DND-41 (cell line): Measurements from ENCODE around the gene MIS18BP1.
A peak's percentile ranks its signal among the peaks of the same experiment; 100 is the strongest.
"Not testable (repeated sequence)": the region's sequence is repeated elsewhere in the genome, so short reads cannot be mapped to it uniquely, and the experiment has no call there.

Source experiments
- ATAC-seq: fragments of 200-7000 bp; cut with Tn5 transposase; 3 replicates; pipeline ENCODE4 v1.9.1; 2021; ENCODE audit warnings: low read depth; ENCODE audit not compliant: insufficient read depth
- DNase-seq: peaks from one replicate; pipeline ENCODE4 v3.0.0-alpha.2; 2020
- H2AFZ ChIP-seq: 2 replicates; pipeline ENCODE4 v1.6.0; 2012; ENCODE audit warnings: low read depth, low read length
- H3K27ac ChIP-seq: 2 replicates; pipeline ENCODE4 v1.5.1; 2012; ENCODE audit warnings: low read length, inconsistent platforms
- H3K27me3 ChIP-seq: fragments of 200-600 bp; sonication (generic); 2 replicates; pipeline ENCODE4 v1.6.0; 2012; ENCODE audit warnings: low read length, mild to moderate bottlenecking, inconsistent platforms; ENCODE audit not compliant: insufficient read depth, poor library complexity
- H3K36me3 ChIP-seq: 2 replicates; pipeline ENCODE4 v1.5.1; 2012; ENCODE audit warnings: low read length, inconsistent platforms; ENCODE audit not compliant: insufficient read depth
- H3K4me1 ChIP-seq: 2 replicates; pipeline ENCODE4 v1.5.1; 2012; ENCODE audit warnings: mild to moderate bottlenecking, low read length; ENCODE audit not compliant: insufficient read depth
- H3K4me2 ChIP-seq: 2 replicates; pipeline ENCODE4 v1.6.0; 2012; ENCODE audit warnings: mild to moderate bottlenecking, moderate library complexity, low read length, inconsistent platforms; ENCODE audit not compliant: insufficient read depth
- H3K4me3 ChIP-seq, 2 experiments: fragments of 200-600 bp in 1 of 2; shearing (Covaris generic) in 1 of 2; 2 replicates each; pipeline ENCODE4 v1.5.1; 2012 to 2016; ENCODE audit warnings: inconsistent platforms in 2 of 2, low read length in 2 of 2, mild to moderate bottlenecking in 2 of 2, low read depth in 1 of 2, moderate library complexity in 1 of 2
- H3K79me2 ChIP-seq: 2 replicates; pipeline ENCODE4 v1.6.0; 2012; ENCODE audit warnings: low read length, inconsistent platforms; ENCODE audit not compliant: insufficient read depth
- H3K9ac ChIP-seq: 2 replicates; pipeline ENCODE4 v1.6.0; 2012; ENCODE audit warnings: low read depth, mild to moderate bottlenecking, inconsistent platforms, low read length, moderate library complexity
- H3K9me3 ChIP-seq: 2 replicates; pipeline ENCODE4 v1.5.1; 2012; ENCODE audit warnings: low read length, moderate library complexity, mild to moderate bottlenecking, inconsistent platforms; ENCODE audit not compliant: insufficient read depth, severe bottlenecking
- H4K20me1 ChIP-seq: 2 replicates; pipeline ENCODE4 v1.6.0; 2012; ENCODE audit warnings: low read length; ENCODE audit not compliant: insufficient read depth
- EZH2 ChIP-seq: IDR thresholded peaks from 3 replicates; pipeline ENCODE4 v1.6.1; 2012; ENCODE audit warnings: borderline replicate concordance, low read depth, mild to moderate bottlenecking, moderate library complexity, low read length, inconsistent platforms; ENCODE audit not compliant: severe bottlenecking
- TF ChIP-seq, protein P1 (sequence below): IDR thresholded peaks from 2 replicates; pipeline ENCODE4 v1.5.1; 2012; ENCODE audit warnings: borderline replicate concordance, low read length, moderate library complexity, mild to moderate bottlenecking; ENCODE audit not compliant: poor library complexity, severe bottlenecking; ENCODE audit errors: extremely low read depth

The MIS18BP1 gene

DNA sequence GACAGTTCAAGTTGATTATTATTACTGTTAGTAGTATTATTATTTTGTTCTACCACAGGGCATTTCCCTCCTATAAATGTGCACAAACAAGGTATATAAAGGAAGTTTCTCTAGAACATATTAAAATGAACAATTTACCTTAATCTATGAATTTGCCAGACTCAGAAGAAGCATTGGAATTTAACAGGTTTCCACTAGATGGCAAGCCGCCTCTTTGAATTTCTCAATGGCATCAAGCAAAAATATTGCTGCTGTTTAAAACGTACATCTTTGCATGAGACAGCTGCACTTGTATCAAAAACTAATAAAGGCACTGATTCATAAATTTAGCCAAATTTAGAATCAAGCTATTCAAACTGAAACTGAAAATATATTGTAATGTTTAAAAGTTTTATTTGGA lies 34.6 kb upstream of the MIS18BP1 start:
- Histone ChIP-seq H3K9me3 (peaks cover 4% of the 10 kb centered on the region), H4K20me1 (no peaks in the 10 kb centered on the region), H3K4me1 (no peaks in the 10 kb centered on the region), H3K27ac (no peak overlapping the region), H3K9ac (no peak overlapping the region), H3K4me3 (no peak overlapping the region), H3K79me2 (no peaks in the 10 kb centered on the region), H3K27me3 (no peaks in the 10 kb centered on the region), H3K4me2 (no peak overlapping the region), H3K36me3 (no peaks in the 10 kb centered on the region), H2AFZ (no peak overlapping the region)
- DNase-seq (no peak), ATAC-seq (no peak)
- TF ChIP-seq, protein P1, sequence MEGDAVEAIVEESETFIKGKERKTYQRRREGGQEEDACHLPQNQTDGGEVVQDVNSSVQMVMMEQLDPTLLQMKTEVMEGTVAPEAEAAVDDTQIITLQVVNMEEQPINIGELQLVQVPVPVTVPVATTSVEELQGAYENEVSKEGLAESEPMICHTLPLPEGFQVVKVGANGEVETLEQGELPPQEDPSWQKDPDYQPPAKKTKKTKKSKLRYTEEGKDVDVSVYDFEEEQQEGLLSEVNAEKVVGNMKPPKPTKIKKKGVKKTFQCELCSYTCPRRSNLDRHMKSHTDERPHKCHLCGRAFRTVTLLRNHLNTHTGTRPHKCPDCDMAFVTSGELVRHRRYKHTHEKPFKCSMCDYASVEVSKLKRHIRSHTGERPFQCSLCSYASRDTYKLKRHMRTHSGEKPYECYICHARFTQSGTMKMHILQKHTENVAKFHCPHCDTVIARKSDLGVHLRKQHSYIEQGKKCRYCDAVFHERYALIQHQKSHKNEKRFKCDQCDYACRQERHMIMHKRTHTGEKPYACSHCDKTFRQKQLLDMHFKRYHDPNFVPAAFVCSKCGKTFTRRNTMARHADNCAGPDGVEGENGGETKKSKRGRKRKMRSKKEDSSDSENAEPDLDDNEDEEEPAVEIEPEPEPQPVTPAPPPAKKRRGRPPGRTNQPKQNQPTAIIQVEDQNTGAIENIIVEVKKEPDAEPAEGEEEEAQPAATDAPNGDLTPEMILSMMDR: no peak
- TF ChIP-seq EZH2: no peak

DNA sequence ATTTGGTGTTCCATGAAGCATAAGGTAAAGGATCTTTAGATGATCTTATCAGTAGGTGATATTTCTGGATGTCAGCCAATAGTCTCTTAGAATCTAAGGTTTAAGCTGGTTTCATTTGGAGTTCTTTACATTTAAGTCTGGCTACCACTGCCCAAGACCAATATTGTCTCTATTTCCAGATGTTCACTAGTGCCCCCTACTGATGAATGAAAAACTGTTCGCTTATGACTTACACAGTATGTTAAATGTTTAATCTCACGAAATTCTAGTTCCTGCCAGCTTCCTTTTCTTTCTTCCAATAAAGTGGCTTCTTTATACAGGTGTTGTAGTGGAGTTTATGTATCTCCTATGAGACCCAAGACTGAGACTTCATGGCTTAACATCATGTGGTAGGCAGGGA lies 31.8 kb upstream of the MIS18BP1 start:
- Histone ChIP-seq H3K79me2 (no peaks in the 10 kb centered on the region), H3K9ac (no peak overlapping the region), H3K4me2 (no peak overlapping the region), H3K4me1 (no peaks in the 10 kb centered on the region), H3K27ac (no peak overlapping the region), H2AFZ (no peak overlapping the region), H3K4me3 (no peak overlapping the region), H3K27me3 (no peaks in the 10 kb centered on the region), H4K20me1 (no peaks in the 10 kb centered on the region), H3K9me3 (peaks cover 8% of the 10 kb centered on the region), H3K36me3 (no peaks in the 10 kb centered on the region)
- no peak for TF ChIP-seq EZH2
- TF ChIP-seq, protein P1: peak; percentile 29
- DNase-seq: no peak
- no peak for ATAC-seq

DNA sequence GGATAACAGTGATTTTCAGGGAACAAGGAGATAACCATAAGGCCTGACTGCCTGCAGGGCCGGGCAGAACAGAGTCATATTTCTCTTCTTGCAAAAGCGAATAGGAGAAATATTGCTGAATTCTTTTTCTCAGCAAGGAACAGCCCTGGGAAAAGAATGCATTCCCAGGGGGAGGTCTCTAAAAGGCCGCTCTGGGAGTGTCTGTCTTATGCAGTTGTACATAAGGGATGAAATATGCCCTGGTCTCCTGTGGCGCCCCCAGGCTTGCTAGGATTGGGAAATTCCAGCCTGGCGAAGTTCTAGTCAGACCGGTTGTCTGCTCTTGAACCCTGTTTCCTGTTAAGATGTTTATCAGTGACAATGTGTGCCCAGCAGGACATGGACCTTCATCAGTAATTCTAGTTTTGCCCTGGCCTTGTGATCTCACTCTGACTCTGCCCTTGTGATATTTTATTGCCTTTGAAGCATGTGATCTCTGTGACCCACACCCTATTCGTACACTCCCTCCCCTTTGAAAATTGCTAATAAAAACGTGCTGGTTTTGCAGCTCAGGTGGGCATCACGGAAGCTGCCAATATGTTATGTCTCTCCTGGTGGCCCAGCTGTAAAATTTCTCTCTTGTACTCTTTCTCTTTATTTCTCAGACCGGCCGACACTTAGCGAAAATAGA lies 28.9 kb upstream of the MIS18BP1 start:
- H3K9ac ChIP-seq, ATAC-seq: not testable (repeated sequence)
- DNase-seq: peak; percentile 8

DNA sequence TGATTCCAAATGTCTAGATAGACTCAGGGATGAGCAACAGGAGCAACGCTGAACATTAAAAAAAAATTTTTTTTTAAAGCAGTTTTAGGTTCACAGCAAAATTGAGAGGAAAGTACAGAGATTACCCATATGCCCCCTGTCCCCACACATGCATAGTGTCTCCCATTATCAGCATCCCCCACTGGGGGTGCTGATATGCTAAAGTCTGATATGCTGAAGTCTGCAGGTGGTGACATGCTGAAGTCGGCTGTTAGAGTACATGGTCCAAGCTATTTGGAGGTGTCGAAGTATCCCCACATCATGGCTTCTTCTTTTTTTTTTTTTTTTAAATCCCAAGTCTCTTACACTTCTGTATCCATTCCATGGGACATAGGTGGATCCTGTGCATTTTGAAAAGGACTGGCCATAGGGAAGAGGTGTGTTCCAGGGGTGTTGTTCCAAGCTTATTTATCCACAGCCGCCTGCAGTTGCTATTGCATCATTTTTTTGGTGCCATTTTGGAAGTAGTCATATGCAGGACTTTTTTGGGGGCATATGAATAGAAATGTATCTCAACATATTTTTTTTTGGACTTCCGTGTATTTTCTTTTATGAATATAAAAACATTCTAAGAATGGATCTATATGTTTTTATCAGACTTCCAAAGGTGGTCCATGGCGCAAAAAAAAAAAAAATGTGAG lies 19.0 kb upstream of the MIS18BP1 start:
- no peak overlapping the region for H2AFZ ChIP-seq
- no peak overlapping the region for H3K9ac ChIP-seq
- H3K36me3 ChIP-seq: no peaks in the 10 kb centered on the region
- H3K4me2 ChIP-seq: no peak overlapping the region
- no peaks in the 10 kb centered on the region for H3K9me3 ChIP-seq
- H3K4me3 ChIP-seq: no peak overlapping the region
- DNase-seq: no peak
- no peaks in the 10 kb centered on the region for H4K20me1 ChIP-seq
- no peak overlapping the region for H3K27ac ChIP-seq
- H3K4me1 ChIP-seq: no peaks in the 10 kb centered on the region
- no peaks in the 10 kb centered on the region for H3K27me3 ChIP-seq
- H3K79me2 ChIP-seq: no peaks in the 10 kb centered on the region
- no peak for ATAC-seq
- TF ChIP-seq EZH2: no peak

More for the DNA sequence above, 28.9 kb upstream of the MIS18BP1 start:
- H3K36me3 ChIP-seq, H3K4me1 ChIP-seq, H3K4me3 ChIP-seq, H4K20me1 ChIP-seq, H3K79me2 ChIP-seq, H2AFZ ChIP-seq, H3K27ac ChIP-seq, H3K9me3 ChIP-seq, H3K4me2 ChIP-seq, H3K27me3 ChIP-seq: not testable (repeated sequence)
